Upper lobe of left lung (tissue), 6 donors: ENCODE data around the gene PACSIN3. TPM values are rescaled to one million over a fixed set of nuclear protein-coding genes. Genes with fewer than 3 reads are reported as not detected.
A peak's percentile ranks its signal among the peaks of the same experiment; 100 is the strongest.

ENCODE experiments used
- ATAC-seq, 2 donors: fragments of 200-7000 bp; cut with Tn5 transposase; one replicate each; pipeline ENCODE4 v1.9.1; 2022; ENCODE audit warnings: mild to moderate bottlenecking in 2 of 2, moderate library complexity in 2 of 2; ENCODE audit not compliant: low FRiP score in 2 of 2
- DNase-seq, 2 donors: peaks; one replicate each; pipeline ENCODE4 v3.0.0-alpha.2; 2019 to 2020
- H3K27ac ChIP-seq, 4 donors: fragments of 200-600 bp; sonication (generic); one replicate each; pipeline ENCODE4 v1.5.1; 2016 to 2019
- H3K27me3 ChIP-seq, 4 donors: fragments of 200-600 bp; sonication (generic); one replicate each; pipeline ENCODE4 v1.5.1; 2017 to 2019
- H3K36me3 ChIP-seq, 4 donors: fragments of 200-600 bp; sonication (generic); one replicate each; pipeline ENCODE4 v1.5.1; 2016 to 2019
- H3K4me1 ChIP-seq, 4 donors: fragments of 200-600 bp; sonication (generic); one replicate each; pipeline ENCODE4 v1.5.1; 2018 to 2019
- H3K4me3 ChIP-seq, 4 donors: fragments of 200-600 bp; sonication (generic); one replicate each; pipeline ENCODE4 v1.5.1; 2017 to 2019; ENCODE audit warnings: mild to moderate bottlenecking in 2 of 4, moderate library complexity in 1 of 4
- H3K9me3 ChIP-seq, 4 donors: fragments of 200-600 bp; sonication (generic); one replicate each; pipeline ENCODE4 v1.5.1; 2018 to 2019
- CTCF ChIP-seq, 6 experiments: fragments of 450-650 bp in 4 of 6; fragments of 200-600 bp in 2 of 6; sonication (generic) in 2 of 6; IDR thresholded peaks; one replicate each; pipeline ENCODE4 v1.5.1; 2016 to 2019; ENCODE audit warnings: antibody characterized with exemption in 6 of 6
- EP300 ChIP-seq, 4 donors: sonication (generic); formaldehyde crosslinking; IDR thresholded peaks; one replicate each; pipeline ENCODE4 v1.5.1; 2017; ENCODE audit warnings: antibody characterized with exemption in 4 of 4, control low read depth in 2 of 4
- POLR2A ChIP-seq, 4 donors: fragments of 450-650 bp; IDR thresholded peaks; one replicate each; pipeline ENCODE4 v1.5.1; 2016 to 2017; ENCODE audit warnings: antibody characterized with exemption in 4 of 4, mild to moderate bottlenecking in 2 of 4
- POLR2AphosphoS5 ChIP-seq, 2 donors: sonication (generic); formaldehyde crosslinking; IDR thresholded peaks; one replicate each; pipeline ENCODE4 v1.5.1; 2017; ENCODE audit warnings: antibody characterized with exemption in 2 of 2
- WGBS, 2 donors: methylation state at CpG; one replicate each; pipeline ENCODE4 v1.1.5; 2017 to 2018; 5-methylcytosine and 5-hydroxymethylcytosine counted together
- total RNA-seq, 6 donors: library from RNA; depleted of rRNA in 4 of 6; stranded (reverse); fragments of >200 nt in 4 of 6; gene quantifications; one replicate each; pipeline versions ENCODE4 v1.1.0 to v1.2.1, GENCODE V29; 2016 to 2021
- donor health status: DM: no; HTN: no; CAD: no; lungs with moderate emphysema.
- donor health status: DM: no; HTN: yes; CAD: no; lungs with severe emphysema.

Gene PACSIN3
- total RNA-seq, 6 donors from 2014 or later = 26.8 to 97.4 (median 52.8) TPM

DNA sequence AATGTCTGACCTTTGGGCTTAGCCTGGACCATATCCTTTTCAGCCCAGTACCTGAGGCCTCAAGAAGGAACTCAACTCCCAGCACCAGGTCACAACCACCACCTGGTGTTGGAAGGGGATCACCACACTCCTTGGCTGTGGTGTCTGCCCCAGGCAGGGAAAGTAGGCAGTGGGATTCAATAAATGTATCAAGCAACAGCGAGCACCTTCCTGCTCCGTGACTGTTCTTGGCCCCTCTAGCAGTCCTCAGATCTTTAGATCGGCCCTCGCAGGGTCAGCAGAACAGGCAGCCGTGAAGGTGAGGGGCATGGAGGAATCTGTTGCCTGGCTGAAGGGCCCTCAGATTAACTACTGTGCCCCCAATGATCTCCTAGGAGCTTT, 25.5 kb downstream of the PACSIN3 start:
- Histone ChIP-seq H3K36me3 (peaks cover 13 to 40% (median 31%) of the 10 kb centered on the region in 4 donors), H3K4me1 (peaks cover 0 to 7% (median 2%) of the 10 kb centered on the region in 4 donors), H3K9me3 (no peaks in the 10 kb centered on the region), H3K27me3 (no peaks in the 10 kb centered on the region), H3K27ac (no peak overlapping the region), H3K4me3 (no peak overlapping the region)
- 94% methylated on average over 5 of the region's 5 CpGs; no CpG with 5 or more reads in 1 of the 2 donors for WGBS, 2 donors
- ATAC-seq = no peak
- peak in 1 of 4 donors; percentile 2 for TF ChIP-seq POLR2A (IDR thresholded peaks at IDR 0.05)
- no peak for TF ChIP-seq CTCF (IDR thresholded peaks at IDR 0.05)
- no peak for TF ChIP-seq EP300 (IDR thresholded peaks at IDR 0.05)
- no peak for DNase-seq

DNA sequence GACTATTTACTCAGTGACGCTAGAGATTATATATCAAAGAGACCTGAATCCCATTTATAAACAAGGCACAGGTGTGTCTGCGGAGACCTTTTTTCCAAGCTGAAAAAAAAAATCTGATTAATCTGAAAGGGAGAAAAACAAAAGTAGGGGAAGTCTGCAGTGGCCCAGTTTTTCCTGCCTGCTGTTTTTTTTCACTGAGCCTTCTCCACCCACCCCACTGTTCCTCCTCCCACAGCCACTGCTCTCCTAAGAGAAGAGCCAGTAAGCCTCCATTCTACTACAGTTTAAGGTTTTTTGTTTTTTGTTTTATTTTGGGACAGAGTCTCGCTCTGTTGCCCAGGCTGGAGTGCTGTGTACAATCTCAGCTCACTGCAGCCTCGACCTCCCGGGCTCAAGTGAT, 28.0 kb downstream of the PACSIN3 start:
- no peak for ATAC-seq
- no peak overlapping the region for H3K27ac ChIP-seq
- H3K9me3 ChIP-seq = no peaks in the 10 kb centered on the region
- DNase-seq = no peak
- WGBS, 2 donors = 72% methylated on average over 5 of the region's 5 CpGs
- peaks cover 5 to 16% (median 8%) of the 10 kb centered on the region in 4 donors for H3K4me1 ChIP-seq
- H3K4me3 ChIP-seq = no peak overlapping the region
- peaks cover 0 to 15% (median 7%) of the 10 kb centered on the region in 4 donors for H3K36me3 ChIP-seq
- TF ChIP-seq CTCF (IDR thresholded peaks at IDR 0.05) (no peak), POLR2AphosphoS5 (IDR thresholded peaks at IDR 0.05) (no peak), EP300 (IDR thresholded peaks at IDR 0.05) (no peak), POLR2A (IDR thresholded peaks at IDR 0.05) (no peak)
- no peaks in the 10 kb centered on the region for H3K27me3 ChIP-seq

DNA sequence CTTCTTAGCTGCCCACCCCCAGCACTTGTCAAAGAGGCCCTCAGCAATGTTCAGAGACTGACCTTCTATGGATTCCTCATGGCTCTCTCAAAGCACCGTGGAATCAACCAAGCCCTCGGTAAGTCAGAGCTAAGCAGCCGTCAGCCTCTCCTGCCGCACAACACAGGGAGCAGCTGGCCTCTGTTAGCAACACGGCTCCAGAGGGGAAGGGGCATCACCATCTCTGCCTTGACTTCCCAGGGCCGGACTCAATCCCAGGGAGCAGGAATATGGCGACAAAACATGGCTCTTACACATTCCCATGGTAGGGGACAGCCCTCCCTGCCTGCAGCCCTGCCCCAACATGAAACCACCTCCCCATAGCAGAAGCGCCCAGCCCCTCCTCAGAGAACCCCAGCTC, 28.4 kb downstream of the PACSIN3 start:
- no peaks in the 10 kb centered on the region for H3K27me3 ChIP-seq
- H3K27ac ChIP-seq = no peak overlapping the region
- H3K4me3 ChIP-seq = no peak overlapping the region
- peaks cover 0 to 13% (median 6%) of the 10 kb centered on the region in 4 donors for H3K36me3 ChIP-seq
- ATAC-seq = no peak
- peaks cover 5 to 18% (median 12%) of the 10 kb centered on the region in 4 donors for H3K4me1 ChIP-seq
- TF ChIP-seq EP300 (IDR thresholded peaks at IDR 0.05) (no peak), POLR2A (IDR thresholded peaks at IDR 0.05) (no peak), POLR2AphosphoS5 (IDR thresholded peaks at IDR 0.05) (no peak)
- WGBS, 2 donors = 55 to 69% methylated on average over 3 to 8 of the region's 8 CpGs
- no peak for DNase-seq
- H3K9me3 ChIP-seq = no peaks in the 10 kb centered on the region

- 83 to 95% methylated on average over 5 to 20 of the region's 20 CpGs for WGBS, 2 donors
- ATAC-seq (no peak), DNase-seq (peak in 1 of 2 donors; percentile 83)
- no peaks in the 10 kb centered on the region for H3K27me3 ChIP-seq
- peaks cover 5 to 19% (median 16%) of the 10 kb centered on the region in 4 donors for H3K4me1 ChIP-seq
- H3K36me3 ChIP-seq = peaks cover 0 to 10% (median 6%) of the 10 kb centered on the region in 4 donors
- H3K9me3 ChIP-seq = no peaks in the 10 kb centered on the region
- TF ChIP-seq CTCF (IDR thresholded peaks at IDR 0.05) (no peak), POLR2AphosphoS5 (IDR thresholded peaks at IDR 0.05) (no peak), EP300 (IDR thresholded peaks at IDR 0.05) (no peak), POLR2A (IDR thresholded peaks at IDR 0.05) (no peak)
- no peak overlapping the region for H3K4me3 ChIP-seq
- H3K27ac ChIP-seq = no peak overlapping the region
Observed at GRCh38 chr11:47156951-47157350, 29.3 kb downstream of the PACSIN3 start.

GRCh38 chr11:47156333-47156732, 29.9 kb downstream of the PACSIN3 start:
- Histone ChIP-seq H3K27ac (no peak overlapping the region), H3K27me3 (no peaks in the 10 kb centered on the region), H3K36me3 (peaks cover 0 to 10% (median 5%) of the 10 kb centered on the region in 4 donors), H3K4me1 (peaks cover 5 to 19% (median 15%) of the 10 kb centered on the region in 4 donors), H3K9me3 (no peaks in the 10 kb centered on the region), H3K4me3 (no peak overlapping the region)
- TF ChIP-seq POLR2A (IDR thresholded peaks at IDR 0.05) (no peak), EP300 (IDR thresholded peaks at IDR 0.05) (no peak), CTCF (IDR thresholded peaks at IDR 0.05) (no peak), POLR2AphosphoS5 (IDR thresholded peaks at IDR 0.05) (no peak)
- 91% methylated on average over 6 of the region's 6 CpGs for WGBS, 2 donors
- ATAC-seq (no peak), DNase-seq (no peak)
